ENCODE measurements around the gene PTPRM.

GRCh38 chr18:8341481-8342230 lies 774.5 kb downstream of the PTPRM start:
- TF ChIP-seq CTCF (IDR thresholded peaks at IDR 0.05; ENCODE audit: low read depth, low read length, poor library complexity, severe bottlenecking): no peak
- no peak for TF ChIP-seq EZH2phosphoT487 (IDR thresholded peaks at IDR 0.05; ENCODE audit: borderline replicate concordance, low read length)
